ENCODE measurements around the gene F5. TPM values are rescaled to one million over a fixed set of nuclear protein-coding genes. Genes with fewer than 3 reads are reported as not detected.
A peak's percentile ranks its signal among the peaks of the same experiment; 100 is the strongest.

Gene F5
- total and polyA plus RNA-seq, 2 of the 13 experiments (the other 11 are each of a cell fraction or from before 2014, with no cell fraction given), result 38.3 to 64.0 TPM

GRCh38 chr1:169484683-169485430 is 101.4 kb downstream of the F5 start (continued):
- TF ChIP-seq ARID5B (CRISPR knock-in tag; IDR thresholded peaks at IDR 0.05) (peak; percentile 75), ZNF180 (CRISPR knock-in tag; IDR thresholded peaks at IDR 0.05; ENCODE audit: borderline replicate concordance, low read depth) (no peak), ELF1 (CRISPR knock-in tag; IDR thresholded peaks at IDR 0.05) (peak; percentile 58), SOX6 (IDR thresholded peaks at IDR 0.05) (no peak), SOX6 (CRISPR knock-in tag; IDR thresholded peaks at IDR 0.05) (peak; percentile 86), ZNF557 (CRISPR knock-in tag; IDR thresholded peaks at IDR 0.05) (no peak), ZNF160 (CRISPR knock-in tag; IDR thresholded peaks at IDR 0.05) (0 out of 2 replicates have a peak, but pooled peaks have one; percentile 10), FOXO1 (CRISPR knock-in tag; IDR thresholded peaks at IDR 0.05) (peak; percentile 81; the same call in 1 of the 2 replicates), SKI (IDR thresholded peaks at IDR 0.05; ENCODE audit: partially characterized antibody) (peak; percentile 8), KDM2A (CRISPR knock-in tag; IDR thresholded peaks at IDR 0.05; ENCODE audit: borderline replicate concordance, low read depth) (peak; percentile 19; the same call in 1 of the 2 replicates), PAX8 (CRISPR knock-in tag; IDR thresholded peaks at IDR 0.05; ENCODE audit: borderline replicate concordance) (0 out of 2 replicates have a peak, but pooled peaks have one; percentile 14), CCDC6 (CRISPR knock-in tag; IDR thresholded peaks at IDR 0.05) (peak; percentile 71; the same call in 1 of the 2 replicates), NR2F2 (IDR thresholded peaks at IDR 0.05; ENCODE audit: borderline replicate concordance, low read depth) (peak; percentile 13; the same call in 1 of the 2 replicates), ZNF256 (CRISPR knock-in tag; conservative IDR thresholded peaks at IDR 0.05) (0 out of 2 replicates have a peak, but pooled peaks have one; percentile 15), FOXP4 (CRISPR knock-in tag; IDR thresholded peaks at IDR 0.05) (peak; percentile 88), FOXP1 (IDR thresholded peaks at IDR 0.05) (no peak), FOXP1 (CRISPR knock-in tag; IDR thresholded peaks at IDR 0.05) (peak; percentile 88), SKIL (CRISPR knock-in tag; IDR thresholded peaks at IDR 0.05; ENCODE audit: borderline replicate concordance) (peak; percentile 79)
- TF ChIP-seq, protein P1, sequence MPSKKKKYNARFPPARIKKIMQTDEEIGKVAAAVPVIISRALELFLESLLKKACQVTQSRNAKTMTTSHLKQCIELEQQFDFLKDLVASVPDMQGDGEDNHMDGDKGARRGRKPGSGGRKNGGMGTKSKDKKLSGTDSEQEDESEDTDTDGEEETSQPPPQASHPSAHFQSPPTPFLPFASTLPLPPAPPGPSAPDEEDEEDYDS (CRISPR knock-in tag; IDR thresholded peaks at IDR 0.05), result peak; percentile 74
- TF ChIP-seq, protein P2, sequence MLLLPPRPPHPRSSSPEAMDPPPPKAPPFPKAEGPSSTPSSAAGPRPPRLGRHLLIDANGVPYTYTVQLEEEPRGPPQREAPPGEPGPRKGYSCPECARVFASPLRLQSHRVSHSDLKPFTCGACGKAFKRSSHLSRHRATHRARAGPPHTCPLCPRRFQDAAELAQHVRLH (CRISPR knock-in tag; IDR thresholded peaks at IDR 0.05; ENCODE audit: borderline replicate concordance, low read depth), result 0 out of 2 replicates have a peak, but pooled peaks have one; percentile 22

All from HepG2 (cell line).